ENCODE data around the gene CHKB.

GRCh38 chr22:50542416-50542927 is 40.2 kb downstream of the CHKB start:
- no peak for TF ChIP-seq POLR2A (IDR thresholded peaks at IDR 0.05; ENCODE audit: low read length)
- TF ChIP-seq GATA1 (IDR thresholded peaks at IDR 0.05; ENCODE audit: low read depth, low read length), result no peak
